GM23248 (cell line): ENCODE results near the gene TEAD1. TPM values are rescaled to one million over a fixed set of nuclear protein-coding genes. Genes with fewer than 3 reads are reported as not detected.

Experiments
- DNase-seq: peaks from one replicate; pipeline ENCODE4 v3.0.0-alpha.2; 2015
- H2AFZ ChIP-seq: fragments of 200-600 bp; sonication (generic); 2 replicates; pipeline ENCODE4 v1.6.1; 2016; ENCODE audit warnings: antibody characterized with exemption
- H3F3A ChIP-seq: fragments of 200-600 bp; sonication (generic); 2 replicates; pipeline ENCODE4 v1.6.1; 2016; ENCODE audit warnings: mild to moderate bottlenecking, antibody characterized with exemption, mixed run types; ENCODE audit not compliant: insufficient read depth
- H3K27ac ChIP-seq: fragments of 200-600 bp; sonication (generic); 2 replicates; pipeline ENCODE4 v1.5.1; 2016; ENCODE audit warnings: mild to moderate bottlenecking
- H3K27me3 ChIP-seq: fragments of 200-600 bp; sonication (generic); replicated peaks from 2 replicates; pipeline ENCODE4 v1.6.1; 2016; ENCODE audit warnings: mild to moderate bottlenecking; ENCODE audit not compliant: insufficient read depth
- H3K36me3 ChIP-seq: fragments of 200-600 bp; sonication (generic); 2 replicates; pipeline ENCODE4 v1.6.1; 2016; ENCODE audit warnings: low read depth, mild to moderate bottlenecking
- H3K4me1 ChIP-seq: fragments of 200-600 bp; sonication (generic); 2 replicates; pipeline ENCODE4 v1.6.1; 2016; ENCODE audit warnings: mild to moderate bottlenecking; ENCODE audit not compliant: insufficient read depth
- H3K4me2 ChIP-seq: fragments of 200-600 bp; sonication (generic); one replicate; pipeline ENCODE4 v1.6.1; 2016; ENCODE audit warnings: mild to moderate bottlenecking; ENCODE audit not compliant: unreplicated experiment
- H3K4me3 ChIP-seq: fragments of 200-600 bp; sonication (generic); 2 replicates; pipeline ENCODE4 v1.5.1; 2016; ENCODE audit warnings: mild to moderate bottlenecking
- H3K79me2 ChIP-seq: fragments of 200-600 bp; sonication (generic); 2 replicates; pipeline ENCODE4 v1.6.1; 2016; ENCODE audit warnings: mild to moderate bottlenecking; ENCODE audit not compliant: insufficient read depth
- H3K9ac ChIP-seq: fragments of 200-600 bp; sonication (generic); 2 replicates; pipeline ENCODE4 v1.6.1; 2016; ENCODE audit warnings: mild to moderate bottlenecking
- H3K9me2 ChIP-seq: fragments of 200-600 bp; sonication (generic); 2 replicates; pipeline ENCODE4 v1.6.1; 2016; ENCODE audit warnings: mixed run types, mild to moderate bottlenecking, moderate library complexity; ENCODE audit not compliant: insufficient read depth
- H3K9me3 ChIP-seq: fragments of 200-600 bp; sonication (generic); one replicate; pipeline ENCODE4 v1.6.1; 2017; ENCODE audit warnings: low read depth
- H4K20me1 ChIP-seq: fragments of 200-600 bp; sonication (generic); 2 replicates; pipeline ENCODE4 v1.6.0; 2016; ENCODE audit not compliant: insufficient read depth
- EZH2 ChIP-seq: fragments of 200-600 bp; sonication (generic); IDR thresholded peaks from 2 replicates; pipeline ENCODE4 v1.6.1; 2018; ENCODE audit warnings: antibody characterized with exemption, mild to moderate bottlenecking; ENCODE audit not compliant: insufficient read depth, poor library complexity, severe bottlenecking
- EZH2phosphoT487 ChIP-seq: fragments of 200-600 bp; sonication (generic); IDR thresholded peaks from 2 replicates; pipeline ENCODE4 v1.6.1; 2018; ENCODE audit warnings: antibody characterized with exemption, moderate library complexity, mild to moderate bottlenecking, low read depth; ENCODE audit not compliant: insufficient read depth
- whole genome bisulfite sequencing, 2 experiments: methylation state at CpG; one replicate each; pipeline ENCODE4 v1.1.6; 2015 to 2017; ENCODE audit warnings: low lambda C conversion rate in 2 of 2, low coverage in 1 of 2; ENCODE audit errors: missing lambda C conversion rate in 2 of 2; 5-methylcytosine and 5-hydroxymethylcytosine counted together
- in situ Hi-C: fragments of 300-500 bp; cut with MboI; formaldehyde crosslinking; loops from 2 replicates; pipeline ENCODE4 v1.15.0; 2020
- polyA plus RNA-seq: library from polyadenylated mRNA; unstranded; fragments of >200 nt; fragmentation: Nextera tagmentation; extraction: Ambion mirVana; gene quantifications from 2 replicates; pipeline ENCODE4 v1.2.1, GENCODE V29; 2016
- total RNA-seq: library from RNA; depleted of rRNA; stranded (reverse); fragments of >200 nt; shearing (Covaris generic); gene quantifications from 2 replicates; pipeline ENCODE4 v1.2.3, GENCODE V29; 2014

The TEAD1 gene
- total and polyA plus RNA-seq, 2 experiments from 2014 or later = 52.3 to 144 TPM

GRCh38 chr11:12712132-12712531 is 37.9 kb downstream of the TEAD1 start:
- DNase-seq = no peak
- Histone ChIP-seq H3K27me3 (no peaks in the 10 kb centered on the region), H3K36me3 (no peaks in the 10 kb centered on the region), H3K4me2 (no peak overlapping the region), H2AFZ (no peak overlapping the region), H3F3A (peaks cover 11% of the 10 kb centered on the region), H3K4me1 (peaks cover 7% of the 10 kb centered on the region; the same call in 1 of the 2 replicates), H3K79me2 (peaks cover 100% of the 10 kb centered on the region), H3K4me3 (no peak overlapping the region), H4K20me1 (peaks cover 40% of the 10 kb centered on the region), H3K27ac (no peak overlapping the region), H3K9me2 (no peaks in the 10 kb centered on the region), H3K9ac (no peak overlapping the region), H3K9me3 (no peaks in the 10 kb centered on the region)
- in situ Hi-C loops = no loop called here
- 89 to 90% methylated on average over 4 of the region's 4 CpGs for WGBS, 2 experiments
- TF ChIP-seq EZH2 (no peak), EZH2phosphoT487 (no peak)

- TF ChIP-seq EZH2phosphoT487 (no peak), EZH2 (no peak)
- Histone ChIP-seq H3K4me2 (no peak overlapping the region), H3K79me2 (peaks cover 100% of the 10 kb centered on the region), H3K36me3 (no peaks in the 10 kb centered on the region), H4K20me1 (peaks cover 23% of the 10 kb centered on the region; the same call in 1 of the 2 replicates), H3K27me3 (no peaks in the 10 kb centered on the region), H3K4me3 (no peak overlapping the region), H3K9ac (no peak overlapping the region), H3K27ac (no peak overlapping the region), H3K9me2 (no peaks in the 10 kb centered on the region), H2AFZ (no peak overlapping the region), H3F3A (peaks cover 11% of the 10 kb centered on the region; the same call in 1 of the 2 replicates), H3K9me3 (no peaks in the 10 kb centered on the region), H3K4me1 (peaks cover 7% of the 10 kb centered on the region; the same call in 1 of the 2 replicates)
- in situ Hi-C loops = no loop called here
- no peak for DNase-seq
- WGBS, 2 experiments = 78 to 81% methylated on average over 4 of the region's 4 CpGs
Measured at GRCh38 chr11:12715131-12715530, 40.9 kb downstream of the TEAD1 start.

GRCh38 chr11:12715941-12716340 is 41.7 kb downstream of the TEAD1 start:
- no peak overlapping the region for H3K9ac ChIP-seq
- H3K9me3 ChIP-seq = no peaks in the 10 kb centered on the region
- no peak for DNase-seq
- H3K4me3 ChIP-seq = no peak overlapping the region
- H3K9me2 ChIP-seq = no peaks in the 10 kb centered on the region
- H3K36me3 ChIP-seq = no peaks in the 10 kb centered on the region
- H2AFZ ChIP-seq = no peak overlapping the region
- in situ Hi-C loops = no loop called here
- no peak overlapping the region for H3K4me2 ChIP-seq
- H3F3A ChIP-seq = peaks cover 11% of the 10 kb centered on the region; the same call in 1 of the 2 replicates
- TF ChIP-seq EZH2phosphoT487 (no peak), EZH2 (no peak)
- H3K4me1 ChIP-seq = peaks cover 13% of the 10 kb centered on the region
- WGBS, 2 experiments = 95 to 97% methylated on average over 11 of the region's 11 CpGs
- no peak overlapping the region for H3K27ac ChIP-seq
- H4K20me1 ChIP-seq = peaks cover 30% of the 10 kb centered on the region
- no peaks in the 10 kb centered on the region for H3K27me3 ChIP-seq
- H3K79me2 ChIP-seq = peaks cover 100% of the 10 kb centered on the region

- Histone ChIP-seq H2AFZ (no peak overlapping the region), H3K9ac (no peak overlapping the region), H3K36me3 (no peaks in the 10 kb centered on the region), H3K9me2 (no peaks in the 10 kb centered on the region), H3K4me2 (no peak overlapping the region), H3K27me3 (no peaks in the 10 kb centered on the region), H4K20me1 (peaks cover 29% of the 10 kb centered on the region), H3K27ac (no peak overlapping the region), H3F3A (peaks cover 11% of the 10 kb centered on the region; the same call in 1 of the 2 replicates), H3K9me3 (no peaks in the 10 kb centered on the region), H3K79me2 (peaks cover 100% of the 10 kb centered on the region), H3K4me1 (peaks cover 19% of the 10 kb centered on the region), H3K4me3 (no peak overlapping the region)
- 90 to 93% methylated on average over 6 of the region's 6 CpGs for WGBS, 2 experiments
- no peak for DNase-seq
- TF ChIP-seq EZH2 (no peak), EZH2phosphoT487 (no peak)
- in situ Hi-C loops = no loop called here
Measured at GRCh38 chr11:12716816-12717215, 42.6 kb downstream of the TEAD1 start.
